SU-DHL-6 (cell line): Measurements from ENCODE around the gene IFNA17.
"Not testable (repeated sequence)": the region's sequence is repeated elsewhere in the genome, so short reads cannot be mapped to it uniquely, and the experiment has no call there.

ENCODE experiments used
- H2AFZ ChIP-seq: fragments of 200-600 bp; sonication (generic); 2 replicates; pipeline ENCODE4 v1.6.1; 2014; ENCODE audit warnings: low read depth, mild to moderate bottlenecking, moderate library complexity, mixed read lengths, antibody characterized with exemption, low read length; ENCODE audit not compliant: severe bottlenecking
- H3F3A ChIP-seq: fragments of 200-600 bp; shearing (Covaris generic); 2 replicates; pipeline ENCODE4 v1.6.0; 2016; ENCODE audit warnings: antibody characterized with exemption, mild to moderate bottlenecking; ENCODE audit not compliant: insufficient read depth
- H3K27ac ChIP-seq: fragments of 200-600 bp; sonication (generic); 2 replicates; pipeline ENCODE4 v1.5.1; 2016; ENCODE audit warnings: low read depth, mild to moderate bottlenecking, low read length, moderate library complexity, mixed read lengths
- H3K27me3 ChIP-seq: fragments of 200-600 bp; sonication (generic), shearing (Covaris generic); 2 replicates; pipeline ENCODE4 v1.6.0; 2014; ENCODE audit warnings: mild to moderate bottlenecking, low read length
- H3K36me3 ChIP-seq: fragments of 200-600 bp; sonication (generic); 2 replicates; pipeline ENCODE4 v1.6.1; 2014; ENCODE audit warnings: mild to moderate bottlenecking, low read length, mixed read lengths
- H3K4me2 ChIP-seq: fragments of 300-600, 200-600 bp; shearing (Covaris generic), sonication (generic); 2 replicates; pipeline ENCODE4 v1.6.0; 2014; ENCODE audit warnings: low read length, low read depth, mild to moderate bottlenecking; ENCODE audit not compliant: poor library complexity, severe bottlenecking
- H3K4me3 ChIP-seq: fragments of 200-600 bp; sonication (generic); 2 replicates; pipeline ENCODE4 v1.5.1; 2014; ENCODE audit warnings: antibody characterized with exemption, low read length, mild to moderate bottlenecking, mixed read lengths; ENCODE audit not compliant: insufficient read depth, poor library complexity, severe bottlenecking
- H3K79me2 ChIP-seq: fragments of 200-600 bp; sonication (generic); 2 replicates; pipeline ENCODE4 v1.6.1; 2014; ENCODE audit warnings: mild to moderate bottlenecking, low read length, moderate library complexity; ENCODE audit not compliant: insufficient read depth
- H3K9ac ChIP-seq: fragments of 200-600 bp; sonication (generic); 2 replicates; pipeline ENCODE4 v1.7.0; 2014; ENCODE audit warnings: mild to moderate bottlenecking, low read length
- H3K9me2 ChIP-seq: fragments of 200-600 bp; sonication (generic); replicated peaks from 2 replicates; pipeline ENCODE4 v1.6.1; 2014; ENCODE audit warnings: low read length; ENCODE audit not compliant: insufficient read depth
- H3K9me3 ChIP-seq: fragments of 200-600 bp; sonication (generic); 2 replicates; pipeline ENCODE4 v1.6.1; 2014; ENCODE audit warnings: low read length, mixed read lengths; ENCODE audit not compliant: insufficient read depth
- H4K20me1 ChIP-seq: fragments of 200-600 bp; sonication (generic); 2 replicates; pipeline ENCODE4 v1.6.1; 2014; ENCODE audit warnings: low read depth, mild to moderate bottlenecking, antibody characterized with exemption, low read length, moderate library complexity, mixed read lengths
- CTCF ChIP-seq: fragments of 200-600 bp; sonication (generic); IDR thresholded peaks from one replicate; pipeline ENCODE4 v1.5.1; 2017; ENCODE audit warnings: antibody characterized with exemption, mild to moderate bottlenecking, low read length, moderate library complexity; ENCODE audit not compliant: insufficient read depth, poor library complexity, severe bottlenecking
- EZH2phosphoT487 ChIP-seq: fragments of 200-600 bp; sonication (generic), shearing (Covaris generic); conservative IDR thresholded peaks from 2 replicates; pipeline ENCODE4 v1.6.1; 2018; ENCODE audit warnings: mild to moderate bottlenecking, antibody characterized with exemption, low read length, moderate library complexity, mixed read lengths

Gene IFNA17

GRCh38 chr9:21244836-21245235 lies 16.8 kb upstream of the IFNA17 start:
- Histone ChIP-seq H3K27me3 (no peaks in the 10 kb centered on the region), H3F3A (no peaks in the 10 kb centered on the region), H4K20me1 (no peaks in the 10 kb centered on the region), H3K27ac (no peak overlapping the region), H3K9ac (no peak overlapping the region), H3K4me3 (no peak overlapping the region), H3K79me2 (no peaks in the 10 kb centered on the region), H3K36me3 (no peaks in the 10 kb centered on the region), H2AFZ (no peak overlapping the region), H3K9me3 (no peaks in the 10 kb centered on the region), H3K9me2 (no peaks in the 10 kb centered on the region), H3K4me2 (no peak overlapping the region)
- no peak for TF ChIP-seq EZH2phosphoT487
- TF ChIP-seq CTCF, result no peak

DNA sequence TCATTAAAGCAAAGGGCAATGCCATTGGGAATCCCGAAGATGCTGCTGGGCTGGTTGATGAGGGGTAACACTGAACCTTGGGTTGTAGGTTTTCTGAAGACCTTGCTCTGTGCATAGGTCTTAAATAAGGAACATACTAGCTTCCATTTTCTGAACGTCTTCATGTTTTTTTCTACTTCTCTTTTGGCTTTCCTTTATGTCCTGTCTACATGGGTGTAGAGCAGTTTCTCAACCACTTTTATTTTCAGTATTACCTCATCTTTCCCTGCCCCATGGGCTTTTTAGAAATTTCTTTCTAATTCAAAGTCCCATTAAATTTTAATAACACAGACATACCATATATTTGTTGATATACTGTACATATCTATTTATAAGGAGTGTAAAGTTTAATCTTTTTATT lies 11.9 kb upstream of the IFNA17 start, which contains the start of gene IFNA14:
IFNA14 (minus strand) TSS at position 95 of the 400 bp plus-strand sequence; CDS start at position 25, 70 bp downstream.
- Histone ChIP-seq H3K9ac (no peak within 1 kb of the TSS), H3K27me3 (no peaks in the 10 kb centered on the region), H4K20me1 (no peaks in the 10 kb centered on the region), H3K4me2 (no peak within 1 kb of the TSS), H3F3A (no peaks in the 10 kb centered on the region), H2AFZ (no peak within 1 kb of the TSS), H3K9me2 (no peaks in the 10 kb centered on the region), H3K27ac (no peak within 1 kb of the TSS), H3K79me2 (no peaks in the 10 kb centered on the region), H3K9me3 (no peaks in the 10 kb centered on the region), H3K36me3 (no peaks in the 10 kb centered on the region), H3K4me3 (no peak within 1 kb of the TSS)
- TF ChIP-seq CTCF (no peak), EZH2phosphoT487 (no peak)

GRCh38 chr9:21236360-21236714 lies 8.3 kb upstream of the IFNA17 start:
- H3K79me2 ChIP-seq, H3K27ac ChIP-seq, H2AFZ ChIP-seq, H3F3A ChIP-seq, H3K4me2 ChIP-seq, H3K9me2 ChIP-seq, H3K36me3 ChIP-seq, H3K27me3 ChIP-seq, H3K4me3 ChIP-seq, H3K9me3 ChIP-seq, H4K20me1 ChIP-seq, H3K9ac ChIP-seq: not testable (repeated sequence)

GRCh38 chr9:21235468-21236359 lies 7.7 kb upstream of the IFNA17 start:
- H3K36me3 ChIP-seq, H3K27ac ChIP-seq, H3K9ac ChIP-seq, H2AFZ ChIP-seq, H3K9me3 ChIP-seq, H3K4me3 ChIP-seq, H3F3A ChIP-seq, H4K20me1 ChIP-seq, H3K4me2 ChIP-seq, H3K27me3 ChIP-seq, H3K9me2 ChIP-seq, H3K79me2 ChIP-seq: not testable (repeated sequence)
- TF ChIP-seq CTCF, result peak; percentile 80
